Fibroblast of skin of scalp (primary cell): Measurements from ENCODE around the gene CPTP.
"Not testable (repeated sequence)": the region's sequence is repeated elsewhere in the genome, so short reads cannot be mapped to it uniquely, and the experiment has no call there.

Source experiments
- DNase-seq: peaks from one replicate; pipeline ENCODE4 v3.0.0-alpha.2; 2013

The CPTP gene

GRCh38 chr1:1307261-1307922 is 17.2 kb upstream of the CPTP start:
- DNase-seq = no peak

GRCh38 chr1:1307923-1308755 is 16.5 kb upstream of the CPTP start, which contains the start of the genes ACAP3 and PUSL1:
Gene ACAP3 (minus strand): TSS chr1:1307930. CDS start chr1:1307815, 115 bp downstream.
Gene PUSL1 (plus strand): TSS chr1:1308597. CDS start chr1:1308644, 47 bp downstream.
- DNase-seq = peak; percentile 94

GRCh38 chr1:1308756-1309250 is 15.8 kb upstream of the CPTP start:
- no peak for DNase-seq

GRCh38 chr1:1309251-1310108 is 15.1 kb upstream of the CPTP start:
- DNase-seq = no peak

GRCh38 chr1:1310109-1310385 is 14.6 kb upstream of the CPTP start:
- no peak for DNase-seq

- no peak for DNase-seq
These were observed 14.0 kb upstream of the CPTP start for GRCh38 chr1:1310476-1311053.

GRCh38 chr1:1311107-1312104 is 13.2 kb upstream of the CPTP start:
- DNase-seq = no peak

GRCh38 chr1:1312450-1313314 is 11.9 kb upstream of the CPTP start:
- no peak for DNase-seq

- no peak for DNase-seq
These were observed 10.9 kb upstream of the CPTP start for GRCh38 chr1:1313500-1314236.

GRCh38 chr1:1314237-1314586 is 10.4 kb upstream of the CPTP start:
- no peak for DNase-seq

- DNase-seq = no peak
These were observed 9.8 kb upstream of the CPTP start for GRCh38 chr1:1314678-1315335.

- DNase-seq = no peak
These were observed 9.1 kb upstream of the CPTP start for GRCh38 chr1:1315435-1315954.

- not testable (repeated sequence) for DNase-seq
These were observed 8.4 kb upstream of the CPTP start for GRCh38 chr1:1316199-1316598.

- DNase-seq = no peak
These were observed 7.2 kb upstream of the CPTP start for GRCh38 chr1:1317420-1317819.

GRCh38 chr1:1318131-1318652 is 6.4 kb upstream of the CPTP start:
- peak; percentile 83 for DNase-seq

- no peak for DNase-seq
These were observed 5.6 kb upstream of the CPTP start for GRCh38 chr1:1318777-1319645.

GRCh38 chr1:1319646-1319941 is 5.0 kb upstream of the CPTP start:
- DNase-seq = no peak
